Panc1 (cell line): ENCODE results near the gene ALDH9A1. TPM values are rescaled to one million over a fixed set of nuclear protein-coding genes. Genes with fewer than 3 reads are reported as not detected.

Experiments used
- ATAC-seq: fragments of 200-7000 bp; cut with Tn5 transposase; 2 replicates; pipeline ENCODE4 v1.9.1; 2020; ENCODE audit warnings: mild to moderate bottlenecking, moderate library complexity
- BruUV-seq: library from RNA; stranded (reverse); fragments of 400-500 nt; replicated peaks from 2 replicates; lab custom pipeline; 2021; lab: Mats Ljungman, UMichigan
- CTCF ChIA-PET: fragments of 300-600 bp; sonication (Branson Sonifier 250); formaldehyde crosslinking; loops from one replicate; lab custom pipeline; 2022; ENCODE audit warnings: antibody characterized with exemption; lab: Charles Lee
- POLR2A ChIA-PET: fragments of 300-600 bp; sonication (Branson Sonifier 250); formaldehyde crosslinking; loops from one replicate; lab custom pipeline; 2022; ENCODE audit warnings: antibody characterized with exemption; lab: Charles Lee
- DNase-seq: peaks from one replicate; pipeline ENCODE4 v3.0.0-alpha.2; 2010; ENCODE audit warnings: low read depth, low spot score
- H3K27ac ChIP-seq: 2 replicates; pipeline ENCODE4 v1.5.1; 2011; ENCODE audit warnings: mild to moderate bottlenecking, low read length, inconsistent platforms
- H3K27me3 ChIP-seq: fragments of 200-500 bp; sonication (Bioruptor generic); 2 replicates; pipeline ENCODE4 v1.6.0; 2014; ENCODE audit warnings: low read length, inconsistent platforms; ENCODE audit not compliant: control insufficient read depth, insufficient read depth
- H3K36me3 ChIP-seq: fragments of 200-500 bp; sonication (Bioruptor generic); 2 replicates; pipeline ENCODE4 v1.5.1; 2014; ENCODE audit warnings: inconsistent platforms, mild to moderate bottlenecking, low read length, moderate library complexity; ENCODE audit not compliant: control insufficient read depth, insufficient read depth
- H3K4me1 ChIP-seq: 2 replicates; pipeline ENCODE4 v1.5.1; 2011; ENCODE audit warnings: inconsistent platforms, mild to moderate bottlenecking, low read length, moderate library complexity; ENCODE audit not compliant: control insufficient read depth, insufficient read depth
- H3K4me3 ChIP-seq, 2 experiments: 2 replicates each; pipeline ENCODE4 v1.5.1; 2011 to 2012; ENCODE audit warnings: low read depth in 2 of 2, low read length in 2 of 2, mild to moderate bottlenecking in 2 of 2, inconsistent platforms in 1 of 2, moderate library complexity in 1 of 2
- H3K9me3 ChIP-seq: fragments of 200-500 bp; sonication (Bioruptor generic); 2 replicates; pipeline ENCODE4 v1.5.1; 2014; ENCODE audit warnings: low read depth, mild to moderate bottlenecking, inconsistent platforms, low read length, moderate library complexity; ENCODE audit not compliant: control insufficient read depth, insufficient read depth
- POLR2AphosphoS5 ChIP-seq: IDR thresholded peaks from 2 replicates; pipeline ENCODE4 v1.6.1; 2012; ENCODE audit warnings: mild to moderate bottlenecking, low read depth, low read length, moderate library complexity
- SIN3A ChIP-seq: IDR thresholded peaks from 2 replicates; pipeline ENCODE4 v1.6.1; 2012; ENCODE audit warnings: low read depth, mild to moderate bottlenecking, low read length, moderate library complexity, borderline replicate concordance; ENCODE audit not compliant: insufficient read depth
- TCF7L2 ChIP-seq: IDR thresholded peaks from 2 replicates; pipeline ENCODE4 v1.6.1; 2011; ENCODE audit warnings: mild to moderate bottlenecking, low read depth, low read length, inconsistent platforms
- in situ Hi-C: cut with HindIII; loops from 2 replicates; pipeline ENCODE4 v1.10.0; 2016; ENCODE audit warnings: low sequenced_read_pairs, low pct_unique_long_range_greater_than_20kb
- intact Hi-C: fragments of 100-400 bp; cut with micrococcal nuclease; formaldehyde crosslinking; loops from one replicate; pipeline ENCODE4 v1.10.0; 2022; ENCODE audit not compliant: unreplicated experiment
- total RNA-seq: library from RNA; stranded (reverse); gene quantifications from one replicate; pipeline ENCODE4 v1.2.1, GENCODE V29; 2021; ENCODE audit not compliant: unreplicated experiment
- TF ChIP-seq, protein P1 (sequence below): fragments of 450-650 bp; IDR thresholded peaks from 2 replicates; pipeline ENCODE4 v1.5.1; 2017; ENCODE audit warnings: mild to moderate bottlenecking
- TF ChIP-seq, protein P2 (sequence below), 2 experiments: IDR thresholded peaks; 2 replicates each; pipeline ENCODE4 v1.6.1; 2011 to 2012; ENCODE audit warnings: low read depth in 2 of 2, control low read depth in 1 of 2, low read length in 1 of 2, mild to moderate bottlenecking in 1 of 2, moderate library complexity in 1 of 2; ENCODE audit not compliant: insufficient read depth in 1 of 2

The ALDH9A1 gene
- total RNA-seq, 1 experiment from 2014 or later = 30.3 TPM

DNA sequence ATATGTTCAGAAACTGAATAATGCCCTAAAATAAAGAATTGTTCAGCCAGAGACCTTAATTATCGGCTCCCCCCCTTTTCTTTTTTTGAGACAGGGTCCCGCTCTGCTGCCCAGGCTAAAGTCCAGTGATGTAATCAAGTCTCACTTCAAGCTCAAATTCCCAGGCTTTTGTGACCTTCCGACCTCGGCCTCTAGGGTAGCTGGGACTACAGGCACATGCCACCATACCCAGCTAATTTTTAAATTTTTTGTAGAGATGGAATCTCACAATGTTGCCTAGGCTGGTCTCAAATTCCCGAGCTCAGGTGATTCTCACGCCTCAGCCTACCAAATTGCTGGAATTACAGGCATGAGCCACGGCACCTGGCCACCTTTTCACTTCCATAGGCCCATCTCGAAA, 43.8 kb upstream of the ALDH9A1 start:
- DNase-seq = no peak
- CTCF ChIA-PET = interaction anchor here (0.6 kb wide), 1 partner anchor 49 kb away, joined by 15 read pairs; no protein-coding TSS in a partner anchor
- no peaks in the 10 kb centered on the region for H3K9me3 ChIP-seq
- no peaks in the 10 kb centered on the region for H3K4me1 ChIP-seq
- in situ Hi-C loops = no loop called here
- POLR2A ChIA-PET = no interaction called here
- no peak for ATAC-seq
- H3K27ac ChIP-seq = no peak overlapping the region
- no TSS peak for BruUV-seq
- TF ChIP-seq SIN3A (no peak), TCF7L2 (no peak), POLR2AphosphoS5 (no peak)
- TF ChIP-seq, protein P1, sequence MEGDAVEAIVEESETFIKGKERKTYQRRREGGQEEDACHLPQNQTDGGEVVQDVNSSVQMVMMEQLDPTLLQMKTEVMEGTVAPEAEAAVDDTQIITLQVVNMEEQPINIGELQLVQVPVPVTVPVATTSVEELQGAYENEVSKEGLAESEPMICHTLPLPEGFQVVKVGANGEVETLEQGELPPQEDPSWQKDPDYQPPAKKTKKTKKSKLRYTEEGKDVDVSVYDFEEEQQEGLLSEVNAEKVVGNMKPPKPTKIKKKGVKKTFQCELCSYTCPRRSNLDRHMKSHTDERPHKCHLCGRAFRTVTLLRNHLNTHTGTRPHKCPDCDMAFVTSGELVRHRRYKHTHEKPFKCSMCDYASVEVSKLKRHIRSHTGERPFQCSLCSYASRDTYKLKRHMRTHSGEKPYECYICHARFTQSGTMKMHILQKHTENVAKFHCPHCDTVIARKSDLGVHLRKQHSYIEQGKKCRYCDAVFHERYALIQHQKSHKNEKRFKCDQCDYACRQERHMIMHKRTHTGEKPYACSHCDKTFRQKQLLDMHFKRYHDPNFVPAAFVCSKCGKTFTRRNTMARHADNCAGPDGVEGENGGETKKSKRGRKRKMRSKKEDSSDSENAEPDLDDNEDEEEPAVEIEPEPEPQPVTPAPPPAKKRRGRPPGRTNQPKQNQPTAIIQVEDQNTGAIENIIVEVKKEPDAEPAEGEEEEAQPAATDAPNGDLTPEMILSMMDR = no peak
- TF ChIP-seq, protein P2, sequence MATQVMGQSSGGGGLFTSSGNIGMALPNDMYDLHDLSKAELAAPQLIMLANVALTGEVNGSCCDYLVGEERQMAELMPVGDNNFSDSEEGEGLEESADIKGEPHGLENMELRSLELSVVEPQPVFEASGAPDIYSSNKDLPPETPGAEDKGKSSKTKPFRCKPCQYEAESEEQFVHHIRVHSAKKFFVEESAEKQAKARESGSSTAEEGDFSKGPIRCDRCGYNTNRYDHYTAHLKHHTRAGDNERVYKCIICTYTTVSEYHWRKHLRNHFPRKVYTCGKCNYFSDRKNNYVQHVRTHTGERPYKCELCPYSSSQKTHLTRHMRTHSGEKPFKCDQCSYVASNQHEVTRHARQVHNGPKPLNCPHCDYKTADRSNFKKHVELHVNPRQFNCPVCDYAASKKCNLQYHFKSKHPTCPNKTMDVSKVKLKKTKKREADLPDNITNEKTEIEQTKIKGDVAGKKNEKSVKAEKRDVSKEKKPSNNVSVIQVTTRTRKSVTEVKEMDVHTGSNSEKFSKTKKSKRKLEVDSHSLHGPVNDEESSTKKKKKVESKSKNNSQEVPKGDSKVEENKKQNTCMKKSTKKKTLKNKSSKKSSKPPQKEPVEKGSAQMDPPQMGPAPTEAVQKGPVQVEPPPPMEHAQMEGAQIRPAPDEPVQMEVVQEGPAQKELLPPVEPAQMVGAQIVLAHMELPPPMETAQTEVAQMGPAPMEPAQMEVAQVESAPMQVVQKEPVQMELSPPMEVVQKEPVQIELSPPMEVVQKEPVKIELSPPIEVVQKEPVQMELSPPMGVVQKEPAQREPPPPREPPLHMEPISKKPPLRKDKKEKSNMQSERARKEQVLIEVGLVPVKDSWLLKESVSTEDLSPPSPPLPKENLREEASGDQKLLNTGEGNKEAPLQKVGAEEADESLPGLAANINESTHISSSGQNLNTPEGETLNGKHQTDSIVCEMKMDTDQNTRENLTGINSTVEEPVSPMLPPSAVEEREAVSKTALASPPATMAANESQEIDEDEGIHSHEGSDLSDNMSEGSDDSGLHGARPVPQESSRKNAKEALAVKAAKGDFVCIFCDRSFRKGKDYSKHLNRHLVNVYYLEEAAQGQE (IDR thresholded peaks at IDR 0.05; ENCODE audit: insufficient read depth in 1 of 2, low read depth in 2 of 2, low read length in 1 of 2) = no peak
- peaks cover 13% of the 10 kb centered on the region for H3K36me3 ChIP-seq
- intact Hi-C loops = no loop called here
- no peak overlapping the region for H3K4me3 ChIP-seq
- H3K27me3 ChIP-seq = no peaks in the 10 kb centered on the region

DNA sequence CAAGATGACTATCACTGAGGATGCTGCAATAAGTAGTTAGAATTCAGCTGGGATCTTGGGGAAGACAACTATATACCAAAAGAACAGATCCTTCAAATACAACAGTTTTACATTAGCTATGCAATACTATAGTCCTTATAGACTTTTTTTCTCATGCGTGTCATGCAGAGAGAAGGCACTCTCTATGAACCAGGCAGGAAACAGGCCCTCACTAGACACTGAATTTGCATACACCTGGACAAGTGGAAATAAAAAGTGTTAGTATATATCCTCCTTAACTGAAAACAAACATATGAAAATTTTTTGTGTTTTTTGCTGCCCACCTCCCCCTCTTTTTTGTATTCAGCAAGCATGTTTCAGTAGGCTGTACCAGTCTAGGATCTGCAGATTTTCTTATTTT, 40.4 kb upstream of the ALDH9A1 start:
- BruUV-seq = no TSS peak
- Histone ChIP-seq H3K4me3 (no peak overlapping the region), H3K9me3 (no peaks in the 10 kb centered on the region), H3K27me3 (no peaks in the 10 kb centered on the region), H3K4me1 (no peaks in the 10 kb centered on the region), H3K36me3 (peaks cover 13% of the 10 kb centered on the region), H3K27ac (no peak overlapping the region)
- in situ Hi-C loops = no loop called here
- CTCF ChIA-PET = no interaction called here
- intact Hi-C loops = no loop called here
- DNase-seq (no peak), ATAC-seq (no peak)
- TF ChIP-seq TCF7L2 (no peak), SIN3A (no peak), POLR2AphosphoS5 (no peak)
- TF ChIP-seq, protein P2 (IDR thresholded peaks at IDR 0.05; ENCODE audit: insufficient read depth in 1 of 2, low read depth in 2 of 2, low read length in 1 of 2) = no peak
- TF ChIP-seq, protein P1 = no peak
- POLR2A ChIA-PET = interaction anchor here (0.6 kb wide), 1 partner anchor 89 kb away, joined by 3 read pairs; no protein-coding TSS in a partner anchor
